SK-N-SH (cell line): ENCODE measurements around the gene ROBO1. TPM values are rescaled to one million over a fixed set of nuclear protein-coding genes. Genes with fewer than 3 reads are reported as not detected.

Experiments
- CTCF ChIA-PET: fragments of 300-600, 350-600 bp; formaldehyde crosslinking; extraction: SDS; loops from one replicate; lab custom pipeline; 2021; lab: Yijun Ruan, JAX
- POLR2A ChIA-PET: fragments of 350-600 bp; sonication (Branson Sonifier 250); formaldehyde crosslinking; extraction: SDS; loops from one replicate; lab custom pipeline; 2020; ENCODE audit warnings: antibody characterized with exemption, inconsistent platforms; lab: Yijun Ruan, JAX
- DNase-seq: peaks from one replicate; pipeline ENCODE4 v3.0.0; 2012
- H2AFZ ChIP-seq: fragments of 200-600 bp; sonication (generic); 2 replicates; pipeline ENCODE4 v1.8.1; 2016; ENCODE audit warnings: antibody characterized with exemption, mild to moderate bottlenecking, low read depth
- H3F3A ChIP-seq: fragments of 200-600 bp; sonication (generic); replicated peaks from 2 replicates; pipeline ENCODE3; 2016; ENCODE audit warnings: antibody characterized with exemption, mild to moderate bottlenecking; ENCODE audit not compliant: insufficient read depth
- H3K27ac ChIP-seq, 2 experiments: fragments of 200-500 bp in 1 of 2; fragments of 200-600 bp in 1 of 2; sonication (Bioruptor generic) in 1 of 2; sonication (generic), shearing (Covaris generic) in 1 of 2; 2 replicates each; pipeline versions ENCODE4 v1.5.1 to v1.6.1; 2014 to 2016; ENCODE audit warnings: low read depth in 2 of 2, inconsistent platforms in 1 of 2, low read length in 1 of 2, mild to moderate bottlenecking in 1 of 2, mixed read lengths in 1 of 2
- H3K27me3 ChIP-seq: fragments of 200-600 bp; sonication (generic), shearing (Covaris generic); 2 replicates; pipeline ENCODE4 v1.6.1; 2016; ENCODE audit warnings: mixed run types; ENCODE audit not compliant: insufficient read depth
- H3K36me3 ChIP-seq, 2 experiments: fragments of 200-500 bp in 1 of 2; fragments of 200-600 bp in 1 of 2; sonication (Bioruptor generic) in 1 of 2; sonication (generic) in 1 of 2; replicated peaks in 1 of 2; 2 replicates each; pipeline versions ENCODE3 to v1.5.1; 2014 to 2016; ENCODE audit warnings: low read length in 1 of 2, mild to moderate bottlenecking in 1 of 2; ENCODE audit not compliant: insufficient read depth in 2 of 2, control insufficient read depth in 1 of 2
- H3K4me1 ChIP-seq, 2 experiments: fragments of 200-500 bp in 1 of 2; fragments of 200-600 bp in 1 of 2; sonication (Bioruptor generic) in 1 of 2; sonication (generic), shearing (Covaris generic) in 1 of 2; 2 replicates each; pipeline versions ENCODE4 v1.5.1 to v1.6.1; 2014 to 2016; ENCODE audit warnings: low read depth in 1 of 2, low read length in 1 of 2, mixed run types in 1 of 2; ENCODE audit not compliant: insufficient read depth in 2 of 2, control insufficient read depth in 1 of 2
- H3K4me2 ChIP-seq: fragments of 200-600 bp; sonication (generic), shearing (Covaris generic); 2 replicates; pipeline ENCODE4 v1.6.1; 2017; ENCODE audit warnings: mixed run types
- H3K4me3 ChIP-seq, 2 experiments: fragments of 200-500 bp in 1 of 2; fragments of 200-600 bp in 1 of 2; sonication (Bioruptor generic) in 1 of 2; sonication (generic), shearing (Covaris generic) in 1 of 2; 2 replicates each; pipeline versions ENCODE4 v1.5.1 to v1.8.1; 2014 to 2016; ENCODE audit warnings: low read depth in 2 of 2, inconsistent platforms in 1 of 2, low read length in 1 of 2, mild to moderate bottlenecking in 1 of 2, mixed read lengths in 1 of 2, moderate library complexity in 1 of 2
- H3K79me2 ChIP-seq: fragments of 200-600 bp; sonication (generic); 2 replicates; pipeline ENCODE4 v1.8.1; 2017; ENCODE audit warnings: mild to moderate bottlenecking; ENCODE audit not compliant: insufficient read depth
- H3K9ac ChIP-seq: fragments of 200-600 bp; sonication (generic); 2 replicates; pipeline ENCODE4 v1.6.1; 2017; ENCODE audit warnings: mixed run types
- H3K9me2 ChIP-seq: fragments of 200-600 bp; sonication (generic); 2 replicates; pipeline ENCODE4 v1.6.1; 2017; ENCODE audit warnings: mixed run types
- H3K9me3 ChIP-seq: fragments of 200-600 bp; sonication (generic); 2 replicates; pipeline ENCODE4 v1.6.1; 2017; ENCODE audit warnings: mixed run types, mild to moderate bottlenecking, moderate library complexity
- H4K20me1 ChIP-seq: fragments of 200-600 bp; sonication (generic); 2 replicates; pipeline ENCODE4 v1.6.1; 2017; ENCODE audit warnings: mild to moderate bottlenecking, mixed run types; ENCODE audit not compliant: insufficient read depth
- CHD2 ChIP-seq: fragments of 150-350 bp; IDR thresholded peaks from 2 replicates; pipeline ENCODE4 v1.6.1; 2018; ENCODE audit warnings: low read length; ENCODE audit not compliant: partially characterized antibody
- ELF1 ChIP-seq: IDR thresholded peaks from 2 replicates; pipeline ENCODE4 v1.4.0; 2012
- EP300 ChIP-seq, 2 experiments: IDR thresholded peaks; 2 replicates each; pipeline versions ENCODE4 v1.4.0 to v1.6.1; 2012; ENCODE audit warnings: borderline replicate concordance in 1 of 2, low read depth in 1 of 2, low read length in 1 of 2
- FOSL2 ChIP-seq: IDR thresholded peaks from 2 replicates; pipeline ENCODE4 v1.4.0; 2012; ENCODE audit warnings: low read depth, mild to moderate bottlenecking, moderate library complexity, borderline replicate concordance
- JUND ChIP-seq: IDR thresholded peaks from 2 replicates; pipeline ENCODE4 v1.4.0; 2012
- RAD21 ChIP-seq: IDR thresholded peaks from 2 replicates; pipeline ENCODE4 v1.6.1; 2012; ENCODE audit warnings: mild to moderate bottlenecking, low read length
- RXRA ChIP-seq: IDR thresholded peaks from 2 replicates; pipeline ENCODE4 v1.4.0; 2012; ENCODE audit warnings: low read depth, mild to moderate bottlenecking, borderline replicate concordance
- SMC3 ChIP-seq: IDR thresholded peaks from 2 replicates; pipeline ENCODE4 v1.6.1; 2012; ENCODE audit warnings: low read depth, low read length, improper control_type of control experiment
- TCF12 ChIP-seq: IDR thresholded peaks from 2 replicates; pipeline ENCODE4 v1.4.0; 2012
- TEAD4 ChIP-seq: IDR thresholded peaks from 2 replicates; pipeline ENCODE4 v1.4.0; 2012; ENCODE audit warnings: mild to moderate bottlenecking, borderline replicate concordance; ENCODE audit not compliant: insufficient read depth
- WGBS: methylation state at CpG from one replicate; pipeline ENCODE4 v1.1.6; 2017; ENCODE audit warnings: low lambda C conversion rate; 5-methylcytosine and 5-hydroxymethylcytosine counted together
- polyA plus RNA-seq, 3 experiments: library from polyadenylated mRNA; depleted of rRNA; stranded (reverse); fragments of >200 nt; gene quantifications; 2 replicates each; pipeline ENCODE4 v1.2.3, GENCODE V29; 2012
- TF ChIP-seq, protein P1 (sequence below): fragments of 150-350 bp; IDR thresholded peaks from 2 replicates; pipeline ENCODE4 v1.6.1; 2016; ENCODE audit warnings: mild to moderate bottlenecking, low read depth, low read length
- TF ChIP-seq, protein P2 (sequence below): fragments of 200-600 bp; sonication (generic); IDR thresholded peaks from 2 replicates; pipeline ENCODE4 v1.6.1; 2017; ENCODE audit warnings: antibody characterized with exemption, mild to moderate bottlenecking, moderate library complexity
- TF ChIP-seq, protein P3 (sequence below): IDR thresholded peaks from 2 replicates; pipeline ENCODE4; 2012
- TF ChIP-seq, protein P4 (sequence below): IDR thresholded peaks from 2 replicates; pipeline ENCODE4 v1.6.1; 2012; ENCODE audit warnings: mild to moderate bottlenecking, low read depth, low read length, moderate library complexity

Gene ROBO1
- polyA plus RNA-seq, 1 of the 3 experiments (the other 2 are of a cell fraction): 22.7 TPM

DNA sequence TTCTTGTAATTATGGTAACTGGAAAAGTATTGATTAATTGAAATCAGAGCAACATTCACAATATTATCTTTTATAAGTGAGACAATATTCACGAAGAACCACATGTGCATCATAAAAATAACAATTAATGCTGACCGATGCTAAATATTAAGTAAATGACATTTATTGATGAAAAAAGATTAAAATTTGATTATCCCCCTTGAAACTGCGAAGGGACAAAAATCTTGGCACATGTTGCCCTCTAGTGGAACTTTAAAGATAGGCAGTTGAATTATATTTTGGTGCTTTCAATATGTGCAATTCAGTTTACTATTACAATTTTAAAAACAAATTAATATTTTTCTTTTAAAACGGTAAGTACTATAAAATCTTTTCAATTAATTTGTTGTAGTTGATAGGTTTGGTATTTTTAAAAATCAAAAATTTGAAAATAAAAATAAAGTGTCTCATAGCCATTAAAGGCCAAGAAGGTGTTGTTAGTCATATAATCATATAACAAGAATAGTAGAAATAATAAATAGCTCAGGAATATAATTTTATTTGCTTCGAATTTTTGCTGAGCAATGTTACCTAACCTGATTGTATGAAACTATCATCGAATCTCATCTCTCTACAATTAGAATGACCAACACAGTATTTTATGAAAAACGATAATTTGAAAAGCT lies 270.2 kb downstream of the ROBO1 start:
- Histone ChIP-seq H3K9me2 (no peaks in the 10 kb centered on the region; the same call in none of the 2 replicates), H3K9me3 (no peaks in the 10 kb centered on the region), H4K20me1 (no peaks in the 10 kb centered on the region), H3K27me3 (no peaks in the 10 kb centered on the region), H3K79me2 (no peaks in the 10 kb centered on the region), H3F3A (peaks cover 4% of the 10 kb centered on the region), H3K4me3 (no peak overlapping the region), H2AFZ (no peak overlapping the region), H3K4me1 (no peaks in the 10 kb centered on the region), H3K9ac (no peak overlapping the region), H3K36me3 (no peaks in the 10 kb centered on the region), H3K27ac (no peak overlapping the region), H3K4me2 (no peak overlapping the region)
- POLR2A ChIA-PET: no interaction called here
- 16% methylated on average over 7 of the region's 7 CpGs for WGBS
- DNase-seq: peak; percentile 65
- TF ChIP-seq RXRA: no peak
- TF ChIP-seq, protein P1, sequence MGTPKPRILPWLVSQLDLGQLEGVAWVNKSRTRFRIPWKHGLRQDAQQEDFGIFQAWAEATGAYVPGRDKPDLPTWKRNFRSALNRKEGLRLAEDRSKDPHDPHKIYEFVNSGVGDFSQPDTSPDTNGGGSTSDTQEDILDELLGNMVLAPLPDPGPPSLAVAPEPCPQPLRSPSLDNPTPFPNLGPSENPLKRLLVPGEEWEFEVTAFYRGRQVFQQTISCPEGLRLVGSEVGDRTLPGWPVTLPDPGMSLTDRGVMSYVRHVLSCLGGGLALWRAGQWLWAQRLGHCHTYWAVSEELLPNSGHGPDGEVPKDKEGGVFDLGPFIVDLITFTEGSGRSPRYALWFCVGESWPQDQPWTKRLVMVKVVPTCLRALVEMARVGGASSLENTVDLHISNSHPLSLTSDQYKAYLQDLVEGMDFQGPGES: no peak
- no peak for TF ChIP-seq TEAD4
- no peak for TF ChIP-seq CHD2
- TF ChIP-seq RAD21: peak; percentile 75
- TF ChIP-seq, protein P2, sequence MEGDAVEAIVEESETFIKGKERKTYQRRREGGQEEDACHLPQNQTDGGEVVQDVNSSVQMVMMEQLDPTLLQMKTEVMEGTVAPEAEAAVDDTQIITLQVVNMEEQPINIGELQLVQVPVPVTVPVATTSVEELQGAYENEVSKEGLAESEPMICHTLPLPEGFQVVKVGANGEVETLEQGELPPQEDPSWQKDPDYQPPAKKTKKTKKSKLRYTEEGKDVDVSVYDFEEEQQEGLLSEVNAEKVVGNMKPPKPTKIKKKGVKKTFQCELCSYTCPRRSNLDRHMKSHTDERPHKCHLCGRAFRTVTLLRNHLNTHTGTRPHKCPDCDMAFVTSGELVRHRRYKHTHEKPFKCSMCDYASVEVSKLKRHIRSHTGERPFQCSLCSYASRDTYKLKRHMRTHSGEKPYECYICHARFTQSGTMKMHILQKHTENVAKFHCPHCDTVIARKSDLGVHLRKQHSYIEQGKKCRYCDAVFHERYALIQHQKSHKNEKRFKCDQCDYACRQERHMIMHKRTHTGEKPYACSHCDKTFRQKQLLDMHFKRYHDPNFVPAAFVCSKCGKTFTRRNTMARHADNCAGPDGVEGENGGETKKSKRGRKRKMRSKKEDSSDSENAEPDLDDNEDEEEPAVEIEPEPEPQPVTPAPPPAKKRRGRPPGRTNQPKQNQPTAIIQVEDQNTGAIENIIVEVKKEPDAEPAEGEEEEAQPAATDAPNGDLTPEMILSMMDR: peak; percentile 88
- TF ChIP-seq, protein P3, sequence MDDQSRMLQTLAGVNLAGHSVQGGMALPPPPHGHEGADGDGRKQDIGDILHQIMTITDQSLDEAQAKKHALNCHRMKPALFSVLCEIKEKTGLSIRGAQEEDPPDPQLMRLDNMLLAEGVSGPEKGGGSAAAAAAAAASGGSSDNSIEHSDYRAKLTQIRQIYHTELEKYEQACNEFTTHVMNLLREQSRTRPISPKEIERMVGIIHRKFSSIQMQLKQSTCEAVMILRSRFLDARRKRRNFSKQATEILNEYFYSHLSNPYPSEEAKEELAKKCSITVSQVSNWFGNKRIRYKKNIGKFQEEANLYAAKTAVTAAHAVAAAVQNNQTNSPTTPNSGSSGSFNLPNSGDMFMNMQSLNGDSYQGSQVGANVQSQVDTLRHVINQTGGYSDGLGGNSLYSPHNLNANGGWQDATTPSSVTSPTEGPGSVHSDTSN: no peak
- no peak for TF ChIP-seq EP300 (IDR thresholded peaks at IDR 0.05; ENCODE audit: borderline replicate concordance in 1 of 2, low read depth in 1 of 2, low read length in 1 of 2)
- peak; percentile 47 for TF ChIP-seq SMC3
- CTCF ChIA-PET: interaction anchor here (0.6 to 1.2 kb wide), 10 partner anchors 15 to 411 kb away, joined by 3 to 7 read pairs (median 3); no protein-coding TSS in a partner anchor

DNA sequence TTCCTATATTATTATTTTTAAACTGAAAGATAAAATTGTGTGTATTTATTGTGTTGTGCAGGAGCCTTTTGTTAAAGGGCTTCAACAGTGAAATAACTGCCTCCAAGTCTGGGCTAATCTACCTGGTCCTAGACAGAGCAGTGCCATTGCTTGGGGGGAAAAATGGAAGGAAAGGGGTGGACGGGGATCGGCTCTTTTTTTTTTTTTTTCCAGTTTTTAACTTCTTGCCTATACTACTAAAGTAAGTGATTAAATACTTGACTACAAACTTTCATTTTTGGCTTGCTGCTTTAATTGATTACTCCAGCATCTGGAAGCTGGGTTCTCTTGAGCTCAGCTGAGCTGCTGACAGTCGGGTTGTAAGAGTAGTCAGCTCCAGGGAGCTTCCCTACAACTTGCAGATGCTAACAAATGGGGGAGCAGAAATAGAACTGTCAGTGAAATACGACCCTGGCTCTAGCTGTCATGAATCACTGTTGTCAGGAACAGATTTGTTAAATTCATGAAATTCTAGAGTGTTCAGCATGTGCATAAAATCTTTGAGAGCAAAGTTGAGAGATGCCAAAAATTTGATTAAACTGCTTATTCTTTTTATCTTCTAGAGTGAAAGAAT lies 276.7 kb downstream of the ROBO1 start:
- peak overlapping the region in 1 of 2 experiments; percentile 24; a peak in 1 of 4 replicates for H3K27ac ChIP-seq
- H3K79me2 ChIP-seq: no peaks in the 10 kb centered on the region
- H4K20me1 ChIP-seq: no peaks in the 10 kb centered on the region
- ChIA-PET POLR2A (no interaction called here), CTCF (interaction anchor here (1.3 kb wide), 1 partner anchor 405 kb away, joined by 3 read pairs; no protein-coding TSS in a partner anchor)
- no peaks in the 10 kb centered on the region for H3K9me3 ChIP-seq
- no peak overlapping the region for H3K9ac ChIP-seq
- H3K36me3 ChIP-seq: no peaks in the 10 kb centered on the region
- no peaks in the 10 kb centered on the region; the same call in 1 of the 2 replicates for H3K9me2 ChIP-seq
- H3F3A ChIP-seq: peaks cover 4% of the 10 kb centered on the region
- H2AFZ ChIP-seq: no peak overlapping the region
- DNase-seq: no peak
- H3K4me1 ChIP-seq: no peaks in the 10 kb centered on the region; a peak in 1 of 4 replicates
- 45% methylated on average over 4 of the region's 4 CpGs for WGBS
- H3K27me3 ChIP-seq: no peaks in the 10 kb centered on the region
- 0 out of 2 replicates have a peak overlapping the region, but pooled peaks have one; percentile 16 for H3K4me2 ChIP-seq
- H3K4me3 ChIP-seq: no peak overlapping the region
- peak; percentile 21; the same call in 1 of the 2 replicates for TF ChIP-seq JUND
- TF ChIP-seq EP300 (IDR thresholded peaks at IDR 0.05; ENCODE audit: borderline replicate concordance in 1 of 2, low read depth in 1 of 2, low read length in 1 of 2): peak in 1 of 2 experiments; percentile 41; a peak in 1 of 4 replicates
- TF ChIP-seq ELF1: no peak
- TF ChIP-seq, protein P4, sequence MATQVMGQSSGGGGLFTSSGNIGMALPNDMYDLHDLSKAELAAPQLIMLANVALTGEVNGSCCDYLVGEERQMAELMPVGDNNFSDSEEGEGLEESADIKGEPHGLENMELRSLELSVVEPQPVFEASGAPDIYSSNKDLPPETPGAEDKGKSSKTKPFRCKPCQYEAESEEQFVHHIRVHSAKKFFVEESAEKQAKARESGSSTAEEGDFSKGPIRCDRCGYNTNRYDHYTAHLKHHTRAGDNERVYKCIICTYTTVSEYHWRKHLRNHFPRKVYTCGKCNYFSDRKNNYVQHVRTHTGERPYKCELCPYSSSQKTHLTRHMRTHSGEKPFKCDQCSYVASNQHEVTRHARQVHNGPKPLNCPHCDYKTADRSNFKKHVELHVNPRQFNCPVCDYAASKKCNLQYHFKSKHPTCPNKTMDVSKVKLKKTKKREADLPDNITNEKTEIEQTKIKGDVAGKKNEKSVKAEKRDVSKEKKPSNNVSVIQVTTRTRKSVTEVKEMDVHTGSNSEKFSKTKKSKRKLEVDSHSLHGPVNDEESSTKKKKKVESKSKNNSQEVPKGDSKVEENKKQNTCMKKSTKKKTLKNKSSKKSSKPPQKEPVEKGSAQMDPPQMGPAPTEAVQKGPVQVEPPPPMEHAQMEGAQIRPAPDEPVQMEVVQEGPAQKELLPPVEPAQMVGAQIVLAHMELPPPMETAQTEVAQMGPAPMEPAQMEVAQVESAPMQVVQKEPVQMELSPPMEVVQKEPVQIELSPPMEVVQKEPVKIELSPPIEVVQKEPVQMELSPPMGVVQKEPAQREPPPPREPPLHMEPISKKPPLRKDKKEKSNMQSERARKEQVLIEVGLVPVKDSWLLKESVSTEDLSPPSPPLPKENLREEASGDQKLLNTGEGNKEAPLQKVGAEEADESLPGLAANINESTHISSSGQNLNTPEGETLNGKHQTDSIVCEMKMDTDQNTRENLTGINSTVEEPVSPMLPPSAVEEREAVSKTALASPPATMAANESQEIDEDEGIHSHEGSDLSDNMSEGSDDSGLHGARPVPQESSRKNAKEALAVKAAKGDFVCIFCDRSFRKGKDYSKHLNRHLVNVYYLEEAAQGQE: no peak
- TF ChIP-seq FOSL2: peak; percentile 3; the same call in 1 of the 2 replicates
- TF ChIP-seq TCF12: peak; percentile 56; the same call in 1 of the 2 replicates
- TF ChIP-seq TEAD4: no peak
- TF ChIP-seq, protein P3: peak; percentile 90
